Neural progenitor cell (in vitro differentiated cells): ENCODE results near the gene TMEM248.
"Not testable (repeated sequence)": the region's sequence is repeated elsewhere in the genome, so short reads cannot be mapped to it uniquely, and the experiment has no call there.

ENCODE experiments used
- EZH2 ChIP-seq: fragments of 200-600 bp; sonication (generic); IDR thresholded peaks from 2 replicates; pipeline ENCODE4 v1.6.1; 2017; ENCODE audit warnings: antibody characterized with exemption, mild to moderate bottlenecking, moderate library complexity
- TF ChIP-seq, protein P1 (sequence below): fragments of 200-600 bp; sonication (generic); IDR thresholded peaks from 2 replicates; pipeline ENCODE4 v1.5.1; 2017; ENCODE audit warnings: antibody characterized with exemption, mild to moderate bottlenecking

GRCh38 chr7:66888223-66888622 is 32.8 kb upstream of the TMEM248 start:
- TF ChIP-seq, protein P1, sequence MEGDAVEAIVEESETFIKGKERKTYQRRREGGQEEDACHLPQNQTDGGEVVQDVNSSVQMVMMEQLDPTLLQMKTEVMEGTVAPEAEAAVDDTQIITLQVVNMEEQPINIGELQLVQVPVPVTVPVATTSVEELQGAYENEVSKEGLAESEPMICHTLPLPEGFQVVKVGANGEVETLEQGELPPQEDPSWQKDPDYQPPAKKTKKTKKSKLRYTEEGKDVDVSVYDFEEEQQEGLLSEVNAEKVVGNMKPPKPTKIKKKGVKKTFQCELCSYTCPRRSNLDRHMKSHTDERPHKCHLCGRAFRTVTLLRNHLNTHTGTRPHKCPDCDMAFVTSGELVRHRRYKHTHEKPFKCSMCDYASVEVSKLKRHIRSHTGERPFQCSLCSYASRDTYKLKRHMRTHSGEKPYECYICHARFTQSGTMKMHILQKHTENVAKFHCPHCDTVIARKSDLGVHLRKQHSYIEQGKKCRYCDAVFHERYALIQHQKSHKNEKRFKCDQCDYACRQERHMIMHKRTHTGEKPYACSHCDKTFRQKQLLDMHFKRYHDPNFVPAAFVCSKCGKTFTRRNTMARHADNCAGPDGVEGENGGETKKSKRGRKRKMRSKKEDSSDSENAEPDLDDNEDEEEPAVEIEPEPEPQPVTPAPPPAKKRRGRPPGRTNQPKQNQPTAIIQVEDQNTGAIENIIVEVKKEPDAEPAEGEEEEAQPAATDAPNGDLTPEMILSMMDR = not testable (repeated sequence)
- not testable (repeated sequence) for TF ChIP-seq EZH2
